NCI-H1694 treated with DMSO at 0.1 percent for 48 hours (cell line): ENCODE measurements around the gene ETV6.

Experiments
- DNase-seq: peaks from one replicate; lab custom pipeline; 2025; lab: John Stamatoyannopoulos, UW

The ETV6 gene

GRCh38 chr12:11695321-11695720, 45.8 kb downstream of the ETV6 start:
- no peak for DNase-seq

GRCh38 chr12:11696084-11696483, 46.6 kb downstream of the ETV6 start:
- DNase-seq, result no peak

- no peak for DNase-seq
Measured at GRCh38 chr12:11697131-11697530, 47.7 kb downstream of the ETV6 start.

- DNase-seq, result no peak
Measured at GRCh38 chr12:11697670-11698387, 48.4 kb downstream of the ETV6 start.

GRCh38 chr12:11698729-11699128, 49.3 kb downstream of the ETV6 start:
- no peak for DNase-seq

GRCh38 chr12:11701433-11701832, 52.0 kb downstream of the ETV6 start:
- no peak for DNase-seq

GRCh38 chr12:11702959-11703358, 53.5 kb downstream of the ETV6 start:
- DNase-seq, result no peak

GRCh38 chr12:11703378-11703777, 53.9 kb downstream of the ETV6 start:
- no peak for DNase-seq

GRCh38 chr12:11704089-11704488, 54.6 kb downstream of the ETV6 start:
- DNase-seq, result no peak

GRCh38 chr12:11705010-11705409, 55.5 kb downstream of the ETV6 start:
- DNase-seq, result no peak

GRCh38 chr12:11706509-11707379, 57.3 kb downstream of the ETV6 start:
- DNase-seq, result no peak

GRCh38 chr12:11707535-11707934, 58.1 kb downstream of the ETV6 start:
- DNase-seq, result no peak

- no peak for DNase-seq
Measured at GRCh38 chr12:11709513-11709912, 60.0 kb downstream of the ETV6 start.

- DNase-seq, result no peak
Measured at GRCh38 chr12:11710431-11710830, 61.0 kb downstream of the ETV6 start.

- no peak for DNase-seq
Measured at GRCh38 chr12:11710906-11711305, 61.4 kb downstream of the ETV6 start.

GRCh38 chr12:11711651-11712327, 62.3 kb downstream of the ETV6 start:
- DNase-seq, result no peak

GRCh38 chr12:11712491-11712890, 63.0 kb downstream of the ETV6 start:
- DNase-seq, result no peak

- no peak for DNase-seq
Measured at GRCh38 chr12:11713202-11713601, 63.7 kb downstream of the ETV6 start.

GRCh38 chr12:11714626-11715025, 65.2 kb downstream of the ETV6 start:
- no peak for DNase-seq

GRCh38 chr12:11715621-11716020, 66.1 kb downstream of the ETV6 start:
- no peak for DNase-seq

GRCh38 chr12:11716794-11717518, 67.5 kb downstream of the ETV6 start:
- DNase-seq, result no peak

GRCh38 chr12:11717519-11717961, 68.1 kb downstream of the ETV6 start:
- no peak for DNase-seq
